Caco-2 (cell line): ENCODE results near the gene QRFPR. TPM values are rescaled to one million over a fixed set of nuclear protein-coding genes. Genes with fewer than 3 reads are reported as not detected.

Experiments
- BruUV-seq: library from RNA; stranded (reverse); fragments of 400-500 nt; replicated peaks from 2 replicates; lab custom pipeline; 2021; lab: Mats Ljungman, UMichigan
- CTCF ChIA-PET: fragments of 300-600 bp; sonication (Branson Sonifier 250); formaldehyde crosslinking; loops from one replicate; lab custom pipeline; 2022; ENCODE audit warnings: antibody characterized with exemption; lab: Charles Lee
- POLR2A ChIA-PET: fragments of 300-600 bp; sonication (Branson Sonifier 250); formaldehyde crosslinking; loops from one replicate; lab custom pipeline; 2022; ENCODE audit warnings: antibody characterized with exemption; lab: Charles Lee
- DNase-seq, 2 experiments: peaks; one replicate each; pipeline versions ENCODE4 v3.0.0 to v3.0.0-alpha.2; 2020 to 2022
- H3K27me3 ChIP-seq: replicated peaks from 2 replicates; pipeline ENCODE4 v1.6.0; 2011; ENCODE audit warnings: low read length; ENCODE audit not compliant: control insufficient read depth, insufficient read depth
- H3K36me3 ChIP-seq: 2 replicates; pipeline ENCODE4 v1.5.1; 2011; ENCODE audit warnings: low read length; ENCODE audit not compliant: control insufficient read depth, insufficient read depth
- H3K4me1 ChIP-seq: fragments of 250-450 bp; sonication (Bioruptor Pico); 2 replicates; pipeline ENCODE4 v1.5.1; 2020; ENCODE audit warnings: mild to moderate bottlenecking
- H3K4me3 ChIP-seq: 2 replicates; pipeline ENCODE4 v1.5.1; 2011; ENCODE audit warnings: low read depth, mild to moderate bottlenecking, control low read depth, low read length
- H3K9me3 ChIP-seq: fragments of 250-450 bp; sonication (Bioruptor Pico); 2 replicates; pipeline ENCODE4 v1.5.1; 2020; ENCODE audit warnings: mild to moderate bottlenecking, moderate library complexity
- H3K27ac Mint-ChIP-seq: one replicate; pipeline ENCODE4 v1.8.0; 2022; ENCODE audit warnings: mixed read lengths; ENCODE audit not compliant: unreplicated experiment
- H3K27me3 Mint-ChIP-seq: one replicate; pipeline ENCODE4 v1.8.0; 2022; ENCODE audit warnings: mixed read lengths; ENCODE audit not compliant: insufficient read depth, unreplicated experiment
- H3K36me3 Mint-ChIP-seq: one replicate; pipeline ENCODE4 v1.8.0; 2022; ENCODE audit warnings: mild to moderate bottlenecking, mixed read lengths; ENCODE audit not compliant: insufficient read depth, unreplicated experiment
- H3K4me1 Mint-ChIP-seq: one replicate; pipeline ENCODE4 v1.8.0; 2022; ENCODE audit warnings: low read depth, mixed read lengths; ENCODE audit not compliant: unreplicated experiment
- H3K4me3 Mint-ChIP-seq: one replicate; pipeline ENCODE4 v1.8.0; 2022; ENCODE audit warnings: mild to moderate bottlenecking, moderate library complexity, mixed read lengths; ENCODE audit not compliant: unreplicated experiment
- H3K9me3 Mint-ChIP-seq: one replicate; pipeline ENCODE4 v1.8.0; 2022; ENCODE audit warnings: mixed read lengths; ENCODE audit not compliant: unreplicated experiment
- intact Hi-C: fragments of 100-400 bp; cut with micrococcal nuclease; formaldehyde crosslinking; loops from one replicate; pipeline ENCODE4 v1.10.0; 2022; ENCODE audit not compliant: unreplicated experiment
- total RNA-seq: library from RNA; stranded (reverse); gene quantifications from 2 replicates; pipeline ENCODE4 v1.2.3, GENCODE V29; 2022
- TF ChIP-seq, protein P1 (sequence below), 2 experiments: fragments of 200-600 bp in 1 of 2; IDR thresholded peaks; 1 replicate in 1 of 2; 2 replicates in 1 of 2; pipeline versions ENCODE4 v1.5.1 to v1.8.0; 2011 to 2022; ENCODE audit warnings: antibody characterized with exemption in 1 of 2, control low read depth in 1 of 2, inconsistent platforms in 1 of 2, low read depth in 1 of 2, low read length in 1 of 2, mild to moderate bottlenecking in 1 of 2, moderate library complexity in 1 of 2; ENCODE audit not compliant: insufficient read depth in 1 of 2, severe bottlenecking in 1 of 2, unreplicated experiment in 1 of 2

QRFPR gene
- total RNA-seq, 1 experiment from 2014 or later = not detected

DNA sequence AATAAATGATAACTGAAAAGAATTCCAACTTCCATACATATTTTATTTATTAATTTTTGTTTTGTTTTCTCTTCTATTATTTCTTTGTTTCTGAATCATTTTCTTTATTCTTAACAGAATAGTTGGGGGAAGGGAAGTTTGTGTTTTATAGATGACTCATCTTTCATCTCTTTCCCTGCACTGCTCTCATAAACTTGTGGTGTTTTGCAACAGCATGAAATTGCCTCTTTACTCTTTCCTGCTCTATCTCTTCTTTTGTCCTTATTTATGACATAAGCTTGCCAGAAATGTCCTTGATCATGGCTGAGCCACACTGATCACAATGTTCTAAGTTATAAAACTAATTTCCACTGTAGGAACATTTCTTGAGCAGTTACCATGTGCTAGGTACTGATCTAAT is 22.3 kb downstream of the QRFPR start:
- no peaks in the 10 kb centered on the region for H3K9me3 Mint-ChIP-seq
- Histone ChIP-seq H3K4me3 (no peak overlapping the region), H3K9me3 (0 out of 2 replicates have a peak, but pooled peaks cover 4% of the 10 kb centered on the region), H3K27me3 (no peaks in the 10 kb centered on the region), H3K36me3 (no peaks in the 10 kb centered on the region), H3K4me1 (no peaks in the 10 kb centered on the region)
- TF ChIP-seq, protein P1, sequence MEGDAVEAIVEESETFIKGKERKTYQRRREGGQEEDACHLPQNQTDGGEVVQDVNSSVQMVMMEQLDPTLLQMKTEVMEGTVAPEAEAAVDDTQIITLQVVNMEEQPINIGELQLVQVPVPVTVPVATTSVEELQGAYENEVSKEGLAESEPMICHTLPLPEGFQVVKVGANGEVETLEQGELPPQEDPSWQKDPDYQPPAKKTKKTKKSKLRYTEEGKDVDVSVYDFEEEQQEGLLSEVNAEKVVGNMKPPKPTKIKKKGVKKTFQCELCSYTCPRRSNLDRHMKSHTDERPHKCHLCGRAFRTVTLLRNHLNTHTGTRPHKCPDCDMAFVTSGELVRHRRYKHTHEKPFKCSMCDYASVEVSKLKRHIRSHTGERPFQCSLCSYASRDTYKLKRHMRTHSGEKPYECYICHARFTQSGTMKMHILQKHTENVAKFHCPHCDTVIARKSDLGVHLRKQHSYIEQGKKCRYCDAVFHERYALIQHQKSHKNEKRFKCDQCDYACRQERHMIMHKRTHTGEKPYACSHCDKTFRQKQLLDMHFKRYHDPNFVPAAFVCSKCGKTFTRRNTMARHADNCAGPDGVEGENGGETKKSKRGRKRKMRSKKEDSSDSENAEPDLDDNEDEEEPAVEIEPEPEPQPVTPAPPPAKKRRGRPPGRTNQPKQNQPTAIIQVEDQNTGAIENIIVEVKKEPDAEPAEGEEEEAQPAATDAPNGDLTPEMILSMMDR (IDR thresholded peaks at IDR 0.05; ENCODE audit: insufficient read depth in 1 of 2, low read depth in 1 of 2, low read length in 1 of 2, severe bottlenecking in 1 of 2, unreplicated experiment in 1 of 2) = no peak
- CTCF ChIA-PET = no interaction called here
- no peaks in the 10 kb centered on the region for H3K4me1 Mint-ChIP-seq
- H3K4me3 Mint-ChIP-seq = no peak overlapping the region
- intact Hi-C loops = no loop called here
- BruUV-seq = no TSS peak
- no peaks in the 10 kb centered on the region for H3K36me3 Mint-ChIP-seq
- peaks cover 13% of the 10 kb centered on the region for H3K27me3 Mint-ChIP-seq
- no peak for DNase-seq
- no peak overlapping the region for H3K27ac Mint-ChIP-seq
- POLR2A ChIA-PET = no interaction called here

DNA sequence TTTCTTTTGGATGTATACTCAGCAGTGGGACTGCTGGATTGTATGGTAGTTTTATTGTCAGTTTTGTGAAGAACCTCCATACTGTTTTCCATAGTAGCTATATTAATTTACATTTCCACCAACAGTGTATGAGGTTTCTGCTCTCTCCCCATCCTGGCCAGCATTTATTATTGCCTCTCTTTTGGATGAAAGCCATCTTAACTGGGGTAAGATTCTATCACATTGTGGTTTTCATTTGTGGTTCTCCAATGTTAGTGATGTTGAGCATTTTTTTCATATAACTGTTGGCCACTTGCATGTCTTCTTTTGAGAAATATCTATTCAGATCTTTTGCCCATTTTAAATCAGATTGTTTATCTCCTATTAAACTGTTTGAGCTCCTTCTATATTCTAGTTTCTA is 27.6 kb downstream of the QRFPR start:
- CTCF ChIA-PET = no interaction called here
- Histone ChIP-seq H3K27me3 (no peaks in the 10 kb centered on the region), H3K4me1 (no peaks in the 10 kb centered on the region), H3K4me3 (no peak overlapping the region), H3K9me3 (0 out of 2 replicates have a peak, but pooled peaks cover 4% of the 10 kb centered on the region), H3K36me3 (no peaks in the 10 kb centered on the region)
- peaks cover 9% of the 10 kb centered on the region for H3K9me3 Mint-ChIP-seq
- POLR2A ChIA-PET = no interaction called here
- no peak overlapping the region for H3K4me3 Mint-ChIP-seq
- H3K4me1 Mint-ChIP-seq = no peaks in the 10 kb centered on the region
- no peak overlapping the region for H3K27ac Mint-ChIP-seq
- peaks cover 11% of the 10 kb centered on the region for H3K27me3 Mint-ChIP-seq
- TF ChIP-seq, protein P1 (IDR thresholded peaks at IDR 0.05; ENCODE audit: insufficient read depth in 1 of 2, low read depth in 1 of 2, low read length in 1 of 2, severe bottlenecking in 1 of 2, unreplicated experiment in 1 of 2) = no peak
- BruUV-seq = no TSS peak
- no peaks in the 10 kb centered on the region for H3K36me3 Mint-ChIP-seq
- no peak for DNase-seq
- intact Hi-C loops = no loop called here

DNA sequence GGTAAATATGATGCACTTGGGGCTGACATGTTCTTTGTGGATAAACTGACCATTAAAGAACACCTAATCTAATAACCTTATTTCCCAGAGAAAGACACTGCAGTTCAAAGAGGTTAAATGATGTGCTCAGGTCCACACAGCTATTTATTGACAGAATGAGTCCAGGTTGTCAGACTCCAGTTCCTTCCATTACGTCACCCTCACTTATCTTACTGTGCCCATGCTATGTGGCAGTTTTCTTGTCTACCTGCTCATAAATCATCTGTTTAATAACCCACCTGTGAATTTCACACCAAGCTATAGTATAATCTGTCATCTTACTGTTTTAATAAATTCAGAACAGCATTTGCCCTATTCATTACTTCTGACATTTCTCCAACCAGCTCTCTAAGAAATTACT is 36.7 kb downstream of the QRFPR start:
- peaks cover 6% of the 10 kb centered on the region for H3K27me3 Mint-ChIP-seq
- H3K4me1 Mint-ChIP-seq = no peaks in the 10 kb centered on the region
- H3K27ac Mint-ChIP-seq = no peak overlapping the region
- no peaks in the 10 kb centered on the region for H3K9me3 Mint-ChIP-seq
- TF ChIP-seq, protein P1 (IDR thresholded peaks at IDR 0.05; ENCODE audit: insufficient read depth in 1 of 2, low read depth in 1 of 2, low read length in 1 of 2, severe bottlenecking in 1 of 2, unreplicated experiment in 1 of 2) = no peak
- ChIA-PET POLR2A (no interaction called here), CTCF (no interaction called here)
- intact Hi-C loops = no loop called here
- H3K36me3 Mint-ChIP-seq = no peaks in the 10 kb centered on the region
- BruUV-seq = no TSS peak
- H3K27me3 ChIP-seq = no peaks in the 10 kb centered on the region
- H3K9me3 ChIP-seq = no peaks in the 10 kb centered on the region
- no peak overlapping the region for H3K4me3 Mint-ChIP-seq
- H3K4me3 ChIP-seq = no peak overlapping the region
- no peak for DNase-seq
- no peaks in the 10 kb centered on the region for H3K36me3 ChIP-seq
- H3K4me1 ChIP-seq = no peaks in the 10 kb centered on the region
